Muscle layer of duodenum (tissue), 2 donors: ENCODE data around the gene RGS18.
"Not testable (repeated sequence)": the region's sequence is repeated elsewhere in the genome, so short reads cannot be mapped to it uniquely, and the experiment has no call there.

Source experiments
- H3K27ac ChIP-seq: one replicate; pipeline ENCODE4 v1.7.0; 2013; ENCODE audit warnings: mild to moderate bottlenecking, low read length
- H3K27me3 ChIP-seq: one replicate; pipeline ENCODE4 v1.7.0; 2013; ENCODE audit warnings: low read depth, mild to moderate bottlenecking, control low read depth, low read length
- H3K36me3 ChIP-seq, 2 donors: one replicate each; pipeline ENCODE4 v1.7.0; 2013; ENCODE audit warnings: low read length in 2 of 2, control low read depth in 1 of 2, mild to moderate bottlenecking in 1 of 2; ENCODE audit not compliant: insufficient read depth in 2 of 2, control insufficient read depth in 1 of 2
- H3K4me1 ChIP-seq, 2 donors: one replicate each; pipeline ENCODE4 v1.7.0; 2013; ENCODE audit warnings: low read length in 2 of 2, mild to moderate bottlenecking in 2 of 2, control low read depth in 1 of 2, moderate library complexity in 1 of 2; ENCODE audit not compliant: insufficient read depth in 2 of 2, control insufficient read depth in 1 of 2
- H3K4me3 ChIP-seq, 2 donors: one replicate each; pipeline ENCODE4 v1.7.0; 2013; ENCODE audit warnings: low read length in 2 of 2, low read depth in 1 of 2, mild to moderate bottlenecking in 1 of 2
- H3K9me3 ChIP-seq, 2 donors: one replicate each; pipeline ENCODE4 v1.7.0; 2013; ENCODE audit warnings: low read length in 2 of 2, control low read depth in 1 of 2, mild to moderate bottlenecking in 1 of 2; ENCODE audit not compliant: control insufficient read depth in 1 of 2
- donor health status: healthy.

The RGS18 gene

GRCh38 chr1:192140382-192140781 is 17.9 kb upstream of the RGS18 start:
- no peaks in the 10 kb centered on the region for H3K27me3 ChIP-seq
- no peaks in the 10 kb centered on the region for H3K9me3 ChIP-seq
- H3K27ac ChIP-seq: no peak overlapping the region
- no peaks in the 10 kb centered on the region for H3K36me3 ChIP-seq
- H3K4me3 ChIP-seq: no peak overlapping the region
- H3K4me1 ChIP-seq: no peaks in the 10 kb centered on the region

DNA sequence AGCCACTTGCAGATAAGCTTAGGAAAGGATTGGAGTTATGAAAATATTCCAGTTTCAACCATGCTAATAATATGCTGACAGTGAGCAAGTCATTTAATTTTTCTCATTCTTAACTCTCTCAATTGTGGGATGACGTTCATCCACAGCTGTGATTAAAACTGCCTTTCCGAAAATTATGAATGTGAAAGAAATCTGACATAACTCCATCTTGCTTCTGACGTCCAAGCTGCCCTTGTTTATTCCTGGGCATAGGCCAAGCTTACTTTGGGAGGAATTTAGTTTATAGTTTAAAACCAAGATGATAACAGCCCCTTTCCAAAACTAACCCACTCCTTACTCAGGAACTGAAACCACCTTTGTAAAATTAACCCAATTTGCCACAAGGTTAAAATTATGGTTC is 11.0 kb upstream of the RGS18 start:
- peaks cover 0 to 5% of the 10 kb centered on the region in 2 donors for H3K9me3 ChIP-seq
- no peaks in the 10 kb centered on the region for H3K36me3 ChIP-seq
- no peaks in the 10 kb centered on the region for H3K4me1 ChIP-seq
- H3K27ac ChIP-seq: no peak overlapping the region
- no peak overlapping the region for H3K4me3 ChIP-seq
- no peaks in the 10 kb centered on the region for H3K27me3 ChIP-seq

- H3K27me3 ChIP-seq: no peaks in the 10 kb centered on the region
- no peaks in the 10 kb centered on the region for H3K36me3 ChIP-seq
- no peaks in the 10 kb centered on the region for H3K4me1 ChIP-seq
- H3K27ac ChIP-seq: no peak overlapping the region
- H3K9me3 ChIP-seq: peaks cover 0 to 5% of the 10 kb centered on the region in 2 donors
- H3K4me3 ChIP-seq: no peak overlapping the region
Observed at GRCh38 chr1:192147696-192148095, 10.6 kb upstream of the RGS18 start.

GRCh38 chr1:192151176-192151575 is 7.1 kb upstream of the RGS18 start:
- Histone ChIP-seq H3K36me3 (no peaks in the 10 kb centered on the region), H3K27me3 (no peaks in the 10 kb centered on the region), H3K4me1 (no peaks in the 10 kb centered on the region), H3K27ac (no peak overlapping the region), H3K9me3 (peaks cover 0 to 4% of the 10 kb centered on the region in 2 donors), H3K4me3 (no peak overlapping the region)

GRCh38 chr1:192153276-192153675 is 5.0 kb upstream of the RGS18 start:
- H3K27ac ChIP-seq: no peak overlapping the region
- H3K27me3 ChIP-seq: no peaks in the 10 kb centered on the region
- no peaks in the 10 kb centered on the region for H3K4me1 ChIP-seq
- H3K36me3 ChIP-seq: no peaks in the 10 kb centered on the region
- no peak overlapping the region for H3K4me3 ChIP-seq
- no peaks in the 10 kb centered on the region for H3K9me3 ChIP-seq

DNA sequence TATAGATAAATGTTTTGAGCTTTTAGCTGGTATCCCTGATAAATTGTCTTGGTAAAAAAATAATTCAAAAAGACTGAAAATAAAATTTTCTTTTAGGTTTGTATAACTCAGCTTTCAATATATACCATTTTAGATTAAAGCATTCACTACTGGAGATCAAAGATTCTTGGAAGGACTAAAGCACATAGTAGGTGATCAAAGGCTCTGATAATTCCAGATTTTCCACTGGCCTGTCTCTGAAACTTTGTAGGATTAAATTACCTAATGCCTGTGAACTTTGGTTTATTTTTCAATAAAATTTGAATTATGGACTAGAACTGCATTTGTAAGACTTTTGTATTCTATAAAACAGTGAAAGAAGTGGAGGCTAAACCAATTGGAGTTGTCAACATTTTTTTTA is 1.2 kb upstream of the RGS18 start:
- Histone ChIP-seq H3K4me3 (no peak overlapping the region), H3K4me1 (no peaks in the 10 kb centered on the region), H3K36me3 (no peaks in the 10 kb centered on the region), H3K27me3 (no peaks in the 10 kb centered on the region), H3K9me3 (no peaks in the 10 kb centered on the region), H3K27ac (no peak overlapping the region)

DNA sequence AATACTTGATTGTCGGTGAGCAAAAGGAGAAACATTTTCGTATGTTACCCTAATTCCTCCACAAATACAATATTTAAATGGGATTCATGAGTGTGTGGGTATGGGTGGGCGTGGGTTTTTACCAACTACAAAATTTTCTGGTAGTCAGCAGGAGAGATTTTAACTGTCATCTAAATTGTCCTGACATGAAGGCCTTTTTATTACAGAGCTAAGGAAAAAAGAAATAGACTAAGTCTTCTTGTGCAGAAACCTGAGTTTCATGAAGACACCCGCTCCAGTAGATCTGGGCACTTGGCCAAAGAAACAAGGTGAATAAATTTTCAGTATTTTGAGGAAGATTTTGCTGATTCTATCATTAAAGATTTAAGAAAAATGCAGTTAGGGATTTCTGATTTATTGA is 752 bp downstream of the RGS18 start:
- Histone ChIP-seq H3K4me1 (no peaks in the 10 kb centered on the region), H3K36me3 (no peaks in the 10 kb centered on the region), H3K4me3 (peak overlapping the region; percentile 8 to 14), H3K27me3 (no peaks in the 10 kb centered on the region), H3K9me3 (no peaks in the 10 kb centered on the region), H3K27ac (peak overlapping the region; percentile 59)

GRCh38 chr1:192159781-192160180 is 1.5 kb downstream of the RGS18 start:
- H3K36me3 ChIP-seq: no peaks in the 10 kb centered on the region
- H3K9me3 ChIP-seq: no peaks in the 10 kb centered on the region
- H3K4me3 ChIP-seq: no peak overlapping the region
- H3K27ac ChIP-seq: peak overlapping the region; percentile 41
- H3K27me3 ChIP-seq: no peaks in the 10 kb centered on the region
- H3K4me1 ChIP-seq: no peaks in the 10 kb centered on the region

DNA sequence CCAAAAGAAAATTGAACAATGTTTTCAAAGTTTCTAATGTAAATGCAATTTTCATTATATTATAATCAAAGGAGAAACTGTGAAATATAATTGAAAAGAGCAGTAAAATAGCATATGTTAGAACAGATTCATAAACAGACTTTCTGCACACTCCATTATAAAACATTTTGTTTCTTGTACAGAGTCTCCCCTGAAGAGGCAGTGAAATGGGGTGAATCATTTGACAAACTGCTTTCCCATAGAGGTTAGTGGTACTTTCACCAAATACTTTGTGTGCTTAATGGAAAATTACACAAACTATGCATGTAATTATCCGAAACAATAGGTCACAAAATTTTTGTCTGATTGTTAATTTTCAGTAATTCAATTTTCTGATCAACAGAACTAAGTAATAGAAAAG is 1.9 kb downstream of the RGS18 start:
- peak overlapping the region; percentile 41 for H3K27ac ChIP-seq
- H3K36me3 ChIP-seq: no peaks in the 10 kb centered on the region
- no peaks in the 10 kb centered on the region for H3K4me1 ChIP-seq
- no peaks in the 10 kb centered on the region for H3K9me3 ChIP-seq
- H3K4me3 ChIP-seq: no peak overlapping the region
- no peaks in the 10 kb centered on the region for H3K27me3 ChIP-seq

- Histone ChIP-seq H3K27me3 (no peaks in the 10 kb centered on the region), H3K36me3 (no peaks in the 10 kb centered on the region), H3K4me1 (no peaks in the 10 kb centered on the region), H3K9me3 (no peaks in the 10 kb centered on the region), H3K27ac (no peak overlapping the region), H3K4me3 (no peak overlapping the region)
Observed at GRCh38 chr1:192161976-192162375, 3.7 kb downstream of the RGS18 start.

DNA sequence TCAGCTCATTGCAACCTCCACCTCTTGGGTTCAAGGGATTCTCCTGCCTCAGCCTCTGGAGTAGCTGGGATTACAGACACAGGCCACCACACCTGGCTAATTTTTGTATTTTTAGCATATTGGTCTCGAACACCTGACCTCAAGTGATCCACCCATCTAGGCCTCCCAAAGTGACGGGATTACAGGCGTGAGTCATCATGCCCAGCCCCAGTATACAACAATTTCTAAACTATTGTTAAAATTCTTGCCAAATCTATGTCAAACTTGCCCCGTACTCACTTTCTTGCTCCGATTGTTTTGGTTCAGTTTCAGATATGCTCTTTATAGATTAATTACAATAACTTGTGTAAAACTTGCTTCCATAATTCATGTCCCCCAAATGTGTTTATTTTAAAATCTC is 4.1 kb downstream of the RGS18 start:
- H3K27me3 ChIP-seq: no peaks in the 10 kb centered on the region
- H3K9me3 ChIP-seq: no peaks in the 10 kb centered on the region
- no peak overlapping the region for H3K27ac ChIP-seq
- no peak overlapping the region for H3K4me3 ChIP-seq
- no peaks in the 10 kb centered on the region for H3K36me3 ChIP-seq
- H3K4me1 ChIP-seq: no peaks in the 10 kb centered on the region

- H3K9me3 ChIP-seq, H3K4me3 ChIP-seq: not testable (repeated sequence)
Observed at GRCh38 chr1:192165002-192165401, 6.7 kb downstream of the RGS18 start.

More at GRCh38 chr1:192165002-192165401, 6.7 kb downstream of the RGS18 start:
- H3K27me3 ChIP-seq, H3K4me1 ChIP-seq, H3K36me3 ChIP-seq, H3K27ac ChIP-seq: not testable (repeated sequence)
